ENCODE measurements around the gene PCCA. TPM values are rescaled to one million over a fixed set of nuclear protein-coding genes. Genes with fewer than 3 reads are reported as not detected.

PCCA gene
- total and polyA plus RNA-seq, 2 of the 13 experiments (the other 11 are each of a cell fraction or from before 2014, with no cell fraction given), result 15.0 to 32.2 TPM

- TF ChIP-seq, protein P1, sequence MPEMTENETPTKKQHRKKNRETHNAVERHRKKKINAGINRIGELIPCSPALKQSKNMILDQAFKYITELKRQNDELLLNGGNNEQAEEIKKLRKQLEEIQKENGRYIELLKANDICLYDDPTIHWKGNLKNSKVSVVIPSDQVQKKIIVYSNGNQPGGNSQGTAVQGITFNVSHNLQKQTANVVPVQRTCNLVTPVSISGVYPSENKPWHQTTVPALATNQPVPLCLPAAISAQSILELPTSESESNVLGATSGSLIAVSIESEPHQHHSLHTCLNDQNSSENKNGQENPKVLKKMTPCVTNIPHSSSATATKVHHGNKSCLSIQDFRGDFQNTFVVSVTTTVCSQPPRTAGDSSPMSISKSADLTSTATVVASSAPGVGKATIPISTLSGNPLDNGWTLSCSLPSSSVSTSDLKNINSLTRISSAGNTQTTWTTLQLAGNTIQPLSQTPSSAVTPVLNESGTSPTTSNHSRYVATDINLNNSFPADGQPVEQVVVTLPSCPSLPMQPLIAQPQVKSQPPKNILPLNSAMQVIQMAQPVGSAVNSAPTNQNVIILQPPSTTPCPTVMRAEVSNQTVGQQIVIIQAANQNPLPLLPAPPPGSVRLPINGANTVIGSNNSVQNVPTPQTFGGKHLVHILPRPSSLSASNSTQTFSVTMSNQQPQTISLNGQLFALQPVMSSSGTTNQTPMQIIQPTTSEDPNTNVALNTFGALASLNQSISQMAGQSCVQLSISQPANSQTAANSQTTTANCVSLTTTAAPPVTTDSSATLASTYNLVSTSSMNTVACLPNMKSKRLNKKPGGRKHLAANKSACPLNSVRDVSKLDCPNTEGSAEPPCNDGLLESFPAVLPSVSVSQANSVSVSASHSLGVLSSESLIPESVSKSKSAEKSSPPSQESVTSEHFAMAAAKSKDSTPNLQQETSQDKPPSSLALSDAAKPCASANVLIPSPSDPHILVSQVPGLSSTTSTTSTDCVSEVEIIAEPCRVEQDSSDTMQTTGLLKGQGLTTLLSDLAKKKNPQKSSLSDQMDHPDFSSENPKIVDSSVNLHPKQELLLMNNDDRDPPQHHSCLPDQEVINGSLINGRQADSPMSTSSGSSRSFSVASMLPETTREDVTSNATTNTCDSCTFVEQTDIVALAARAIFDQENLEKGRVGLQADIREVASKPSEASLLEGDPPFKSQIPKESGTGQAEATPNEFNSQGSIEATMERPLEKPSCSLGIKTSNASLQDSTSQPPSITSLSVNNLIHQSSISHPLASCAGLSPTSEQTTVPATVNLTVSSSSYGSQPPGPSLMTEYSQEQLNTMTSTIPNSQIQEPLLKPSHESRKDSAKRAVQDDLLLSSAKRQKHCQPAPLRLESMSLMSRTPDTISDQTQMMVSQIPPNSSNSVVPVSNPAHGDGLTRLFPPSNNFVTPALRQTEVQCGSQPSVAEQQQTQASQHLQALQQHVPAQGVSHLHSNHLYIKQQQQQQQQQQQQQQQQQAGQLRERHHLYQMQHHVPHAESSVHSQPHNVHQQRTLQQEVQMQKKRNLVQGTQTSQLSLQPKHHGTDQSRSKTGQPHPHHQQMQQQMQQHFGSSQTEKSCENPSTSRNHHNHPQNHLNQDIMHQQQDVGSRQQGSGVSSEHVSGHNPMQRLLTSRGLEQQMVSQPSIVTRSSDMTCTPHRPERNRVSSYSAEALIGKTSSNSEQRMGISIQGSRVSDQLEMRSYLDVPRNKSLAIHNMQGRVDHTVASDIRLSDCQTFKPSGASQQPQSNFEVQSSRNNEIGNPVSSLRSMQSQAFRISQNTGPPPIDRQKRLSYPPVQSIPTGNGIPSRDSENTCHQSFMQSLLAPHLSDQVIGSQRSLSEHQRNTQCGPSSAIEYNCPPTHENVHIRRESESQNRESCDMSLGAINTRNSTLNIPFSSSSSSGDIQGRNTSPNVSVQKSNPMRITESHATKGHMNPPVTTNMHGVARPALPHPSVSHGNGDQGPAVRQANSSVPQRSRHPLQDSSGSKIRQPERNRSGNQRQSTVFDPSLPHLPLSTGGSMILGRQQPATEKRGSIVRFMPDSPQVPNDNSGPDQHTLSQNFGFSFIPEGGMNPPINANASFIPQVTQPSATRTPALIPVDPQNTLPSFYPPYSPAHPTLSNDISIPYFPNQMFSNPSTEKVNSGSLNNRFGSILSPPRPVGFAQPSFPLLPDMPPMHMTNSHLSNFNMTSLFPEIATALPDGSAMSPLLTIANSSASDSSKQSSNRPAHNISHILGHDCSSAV (CRISPR knock-in tag; IDR thresholded peaks at IDR 0.05; ENCODE audit: borderline replicate concordance), result no peak
- no peak for TF ChIP-seq ZNF644 (CRISPR knock-in tag; IDR thresholded peaks at IDR 0.05; ENCODE audit: low read depth)
- no peak for TF ChIP-seq TEAD3 (CRISPR knock-in tag; optimal IDR thresholded peaks at IDR 0.05; ENCODE audit: borderline replicate concordance)
- TF ChIP-seq, protein P2, sequence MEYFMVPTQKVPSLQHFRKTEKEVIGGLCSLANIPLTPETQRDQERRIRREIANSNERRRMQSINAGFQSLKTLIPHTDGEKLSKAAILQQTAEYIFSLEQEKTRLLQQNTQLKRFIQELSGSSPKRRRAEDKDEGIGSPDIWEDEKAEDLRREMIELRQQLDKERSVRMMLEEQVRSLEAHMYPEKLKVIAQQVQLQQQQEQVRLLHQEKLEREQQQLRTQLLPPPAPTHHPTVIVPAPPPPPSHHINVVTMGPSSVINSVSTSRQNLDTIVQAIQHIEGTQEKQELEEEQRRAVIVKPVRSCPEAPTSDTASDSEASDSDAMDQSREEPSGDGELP (IDR thresholded peaks at IDR 0.05; ENCODE audit: borderline replicate concordance, low read depth), result no peak
- TF ChIP-seq ZNF530 (CRISPR knock-in tag; IDR thresholded peaks at IDR 0.05; ENCODE audit: low read depth), result no peak
These were observed 124.1 kb downstream of the PCCA start (continued) for GRCh38 chr13:100212904-100213553.
